Renal cortex interstitium (tissue), 15 donors: ENCODE results near the gene GPN2. TPM values are rescaled to one million over a fixed set of nuclear protein-coding genes. Genes with fewer than 3 reads are reported as not detected.

Source experiments
- DNase-seq, 11 donors: peaks; one replicate each; pipeline ENCODE4 v3.0.0-alpha.2; 2013; ENCODE audit warnings: low read depth in 9 of 11, low spot score in 4 of 11; ENCODE audit errors: extremely low read depth in 1 of 11
- long read RNA-seq, 16 experiments: transcript quantifications; one replicate each; lab custom pipeline, GENCODE V29; 2026
- polyA plus RNA-seq, 3 donors: library from polyadenylated mRNA; unstranded; fragments of 120-200 nt; gene quantifications; one replicate each; pipeline ENCODE4 v1.2.1, GENCODE V29; 2013; ENCODE audit not compliant: insufficient read length in 3 of 3

GPN2 gene
- polyA plus RNA-seq = 10 to 100 TPM; 27.2 to 34.5 (median 30.1) TPM
- long read RNA-seq, donor 1, full-length matches to known transcripts = 5 of 5 reads
- long read RNA-seq, donor 1, partial matches to known transcripts = 0 of 5 reads
- long read RNA-seq, donor 1, other reads (novel, unspliced or antisense) = 0 of 5 reads
- long read RNA-seq, donor 2, full-length matches to known transcripts = 4 of 4 reads
- long read RNA-seq, donor 2, partial matches to known transcripts = 0 of 4 reads
- long read RNA-seq, donor 2, other reads (novel, unspliced or antisense) = 0 of 4 reads
- long read RNA-seq, donor 3, full-length matches to known transcripts = 11 of 11 reads
- long read RNA-seq, donor 3, partial matches to known transcripts = 0 of 11 reads
- long read RNA-seq, donor 3, other reads (novel, unspliced or antisense) = 0 of 11 reads
- long read RNA-seq, donor 4, full-length matches to known transcripts = 12 of 12 reads
- long read RNA-seq, donor 4, partial matches to known transcripts = 0 of 12 reads
- long read RNA-seq, donor 4, other reads (novel, unspliced or antisense) = 0 of 12 reads
- long read RNA-seq, donor 5 = 0 reads
- long read RNA-seq, donor 6, full-length matches to known transcripts = 10 of 10 reads
- long read RNA-seq, donor 6, partial matches to known transcripts = 0 of 10 reads
- long read RNA-seq, donor 6, other reads (novel, unspliced or antisense) = 0 of 10 reads
- long read RNA-seq, donor 7, full-length matches to known transcripts = 6 of 6 reads
- long read RNA-seq, donor 7, partial matches to known transcripts = 0 of 6 reads
- long read RNA-seq, donor 7, other reads (novel, unspliced or antisense) = 0 of 6 reads
- long read RNA-seq, donor 8, full-length matches to known transcripts = 15 of 15 reads
- long read RNA-seq, donor 8, partial matches to known transcripts = 0 of 15 reads
- long read RNA-seq, donor 8, other reads (novel, unspliced or antisense) = 0 of 15 reads
- long read RNA-seq, donor 9, full-length matches to known transcripts = 4 of 4 reads
- long read RNA-seq, donor 9, partial matches to known transcripts = 0 of 4 reads
- long read RNA-seq, donor 9, other reads (novel, unspliced or antisense) = 0 of 4 reads
- long read RNA-seq, donor 10, full-length matches to known transcripts = 5 of 5 reads
- long read RNA-seq, donor 10, partial matches to known transcripts = 0 of 5 reads
- long read RNA-seq, donor 10, other reads (novel, unspliced or antisense) = 0 of 5 reads
- long read RNA-seq, donor 11, full-length matches to known transcripts = 4 of 4 reads
- long read RNA-seq, donor 11, partial matches to known transcripts = 0 of 4 reads
- long read RNA-seq, donor 11, other reads (novel, unspliced or antisense) = 0 of 4 reads
- long read RNA-seq, donor 12, full-length matches to known transcripts = 3 of 3 reads
- long read RNA-seq, donor 12, partial matches to known transcripts = 0 of 3 reads
- long read RNA-seq, donor 12, other reads (novel, unspliced or antisense) = 0 of 3 reads
- long read RNA-seq, donor 13, full-length matches to known transcripts = 15 of 22 reads
- long read RNA-seq, donor 13, partial matches to known transcripts = 7 of 22 reads
- long read RNA-seq, donor 13, other reads (novel, unspliced or antisense) = 0 of 22 reads
- long read RNA-seq, donor 14, full-length matches to known transcripts = 5 of 5 reads
- long read RNA-seq, donor 14, partial matches to known transcripts = 0 of 5 reads
- long read RNA-seq, donor 14, other reads (novel, unspliced or antisense) = 0 of 5 reads
- long read RNA-seq, donor 15, full-length matches to known transcripts = 7 of 7 reads
- long read RNA-seq, donor 15, partial matches to known transcripts = 0 of 7 reads
- long read RNA-seq, donor 15, other reads (novel, unspliced or antisense) = 0 of 7 reads
- long read RNA-seq, donor 16, full-length matches to known transcripts = 18 of 18 reads
- long read RNA-seq, donor 16, partial matches to known transcripts = 0 of 18 reads
- long read RNA-seq, donor 16, other reads (novel, unspliced or antisense) = 0 of 18 reads

GRCh38 chr1:26889551-26890466 is at the start of gene GPN2:
TSS of gene GPN2 (minus strand) at chr1:26890283. CDS start at chr1:26890096, 187 bp downstream.
- DNase-seq = peak; percentile 64 to 82 (median 75)

GRCh38 chr1:26938659-26939025 is 48.6 kb upstream of the GPN2 start:
- DNase-seq = no peak

- DNase-seq = no peak
These were observed 48.0 kb upstream of the GPN2 start for GRCh38 chr1:26938004-26938658.

- no peak for DNase-seq
These were observed 46.7 kb upstream of the GPN2 start for GRCh38 chr1:26936823-26937222.

GRCh38 chr1:26932531-26932930 is 42.4 kb upstream of the GPN2 start:
- no peak for DNase-seq

- DNase-seq = no peak
These were observed 33.6 kb upstream of the GPN2 start for GRCh38 chr1:26923711-26924110.

- DNase-seq = no peak
These were observed 32.8 kb upstream of the GPN2 start for GRCh38 chr1:26922901-26923300.

- no peak for DNase-seq
These were observed 32.3 kb upstream of the GPN2 start for GRCh38 chr1:26922431-26922729.

GRCh38 chr1:26921540-26922430 is 31.7 kb upstream of the GPN2 start, which contains the start of gene NUDC:
TSS of gene NUDC (plus strand) at chr1:26921743. CDS start at chr1:26921849, 106 bp downstream.
- DNase-seq = peak; percentile 86 to 97 (median 93)

- DNase-seq = no peak
These were observed 31.1 kb upstream of the GPN2 start for GRCh38 chr1:26921126-26921539.

GRCh38 chr1:26915204-26915842 is 25.2 kb upstream of the GPN2 start:
- no peak for DNase-seq

- peak in 1 of 11 donors; percentile 33 for DNase-seq
These were observed 23.9 kb upstream of the GPN2 start, which contains the start of gene NR0B2 for GRCh38 chr1:26913754-26914619. TSS of gene NR0B2 (minus strand) at chr1:26913975. CDS start at chr1:26913940, 35 bp downstream.

GRCh38 chr1:26913389-26913753 is 23.3 kb upstream of the GPN2 start:
- no peak for DNase-seq

GRCh38 chr1:26912147-26912490 is 22.0 kb upstream of the GPN2 start:
- no peak for DNase-seq
